Ovary (tissue), 9 donors: ENCODE results near the gene GRIK5. TPM values are rescaled to one million over a fixed set of nuclear protein-coding genes. Genes with fewer than 3 reads are reported as not detected.

Experiments
- DNase-seq, 5 donors: peaks; one replicate each; pipeline ENCODE4 v3.0.0-alpha.2; 2019 to 2020
- H3K27ac ChIP-seq, 2 donors: fragments of 200-600 bp; one replicate each; pipeline versions ENCODE4 v1.5.1 to v1.8.0; 2019 to 2022
- H3K27me3 ChIP-seq: fragments of 200-600 bp; one replicate; pipeline ENCODE4 v1.8.0; 2022
- H3K36me3 ChIP-seq: fragments of 200-600 bp; sonication (generic); one replicate; pipeline ENCODE4 v1.5.1; 2019
- H3K4me1 ChIP-seq: one replicate; pipeline ENCODE4 v1.8.1; 2013; ENCODE audit warnings: mild to moderate bottlenecking, moderate library complexity; ENCODE audit not compliant: insufficient read depth
- H3K4me3 ChIP-seq: fragments of 200-600 bp; sonication (generic); one replicate; pipeline ENCODE4 v1.5.1; 2017
- H3K9me3 ChIP-seq, 2 donors: fragments of 200-600 bp in 1 of 2; sonication (generic) in 1 of 2; one replicate each; pipeline versions ENCODE4 v1.5.1 to v1.8.1; 2013 to 2019; ENCODE audit warnings: mild to moderate bottlenecking in 1 of 2, moderate library complexity in 1 of 2
- EP300 ChIP-seq: sonication (generic); formaldehyde crosslinking; IDR thresholded peaks from one replicate; pipeline ENCODE4 v1.6.1; 2017; ENCODE audit warnings: antibody characterized with exemption
- POLR2A ChIP-seq: fragments of 450-650 bp; IDR thresholded peaks from one replicate; pipeline ENCODE4 v1.6.1; 2017; ENCODE audit warnings: antibody characterized with exemption, mild to moderate bottlenecking, moderate library complexity
- WGBS, 3 donors: extraction: QIAGEN DNeasy Blood & Tissue Kit in 1 of 3; methylation state at CpG; one replicate each; pipeline versions ENCODE4 v1.1.5 to v1.1.7; 2013 to 2017; 5-methylcytosine and 5-hydroxymethylcytosine counted together
- intact Hi-C, 4 donors: fragments of 100-400 bp; cut with DNase I; formaldehyde crosslinking; loops; one replicate each; pipeline versions ENCODE4 v1.11.0 to v1.15.1; 2022 to 2023
- polyA plus RNA-seq, 2 donors: library from polyadenylated mRNA; stranded (reverse); fragments of 200-250 nt in 1 of 2; fragments of 350-450 nt in 1 of 2; fragmentation: Illumina TruSeq in 1 of 2; extraction: RNeasy Lipid Tissue Mini Kit (QIAGEN cat#74804) in 1 of 2; gene quantifications; one replicate each; pipeline ENCODE4 v1.2.3, GENCODE V29; 2013 to 2014
- total RNA-seq, 7 donors: library from RNA; depleted of rRNA in 2 of 7; stranded (reverse); fragments of >200 nt in 2 of 7; fragmentation: NEBNext Ultra II Directional in 3 of 7; extraction: Animal tissue kit (Norgen Biotek cat#: 25700) in 3 of 7; gene quantifications; one replicate each; pipeline versions ENCODE4 v1.1.0 to v1.2.4, GENCODE V29; 2016 to 2023
- TF ChIP-seq, protein P1 (sequence below), 3 donors: fragments of 450-650 bp in 2 of 3; fragments of 200-600 bp in 1 of 3; IDR thresholded peaks; one replicate each; pipeline versions ENCODE4 v1.5.1 to v1.8.0; 2016 to 2022; ENCODE audit warnings: antibody characterized with exemption in 3 of 3, mild to moderate bottlenecking in 1 of 3
- donor health status: DM: no; HTN: no; CAD: no; lungs with moderate emphysema.
- donor health status: DM: no; HTN: no; CAD: no.
- donor health status: Bipolar disorder and iron deficiency.
- donor health status: DM: yes; HTN: yes; CAD: no.
- donor health status: DM: no; HTN: no; CAD: no.
- donor health status: DM: yes; HTN: yes; CAD: no.

GRIK5 gene
- total and polyA plus RNA-seq, 9 donors: 1.7 to 16.3 (median 3.7) TPM

GRCh38 chr19:42097461-42097860, 27.5 kb upstream of the GRIK5 start:
- Histone ChIP-seq H3K4me1 (no peaks in the 10 kb centered on the region), H3K27ac (no peak overlapping the region), H3K9me3 (no peaks in the 10 kb centered on the region), H3K27me3 (no peaks in the 10 kb centered on the region), H3K36me3 (no peaks in the 10 kb centered on the region), H3K4me3 (no peak overlapping the region)
- DNase-seq: no peak
- intact Hi-C loops: no loop called here
- WGBS, 3 donors: 75 to 87% (median 83%) methylated on average over 5 of the region's 5 CpGs
- TF ChIP-seq EP300 (no peak), POLR2A (no peak)
- TF ChIP-seq, protein P1, sequence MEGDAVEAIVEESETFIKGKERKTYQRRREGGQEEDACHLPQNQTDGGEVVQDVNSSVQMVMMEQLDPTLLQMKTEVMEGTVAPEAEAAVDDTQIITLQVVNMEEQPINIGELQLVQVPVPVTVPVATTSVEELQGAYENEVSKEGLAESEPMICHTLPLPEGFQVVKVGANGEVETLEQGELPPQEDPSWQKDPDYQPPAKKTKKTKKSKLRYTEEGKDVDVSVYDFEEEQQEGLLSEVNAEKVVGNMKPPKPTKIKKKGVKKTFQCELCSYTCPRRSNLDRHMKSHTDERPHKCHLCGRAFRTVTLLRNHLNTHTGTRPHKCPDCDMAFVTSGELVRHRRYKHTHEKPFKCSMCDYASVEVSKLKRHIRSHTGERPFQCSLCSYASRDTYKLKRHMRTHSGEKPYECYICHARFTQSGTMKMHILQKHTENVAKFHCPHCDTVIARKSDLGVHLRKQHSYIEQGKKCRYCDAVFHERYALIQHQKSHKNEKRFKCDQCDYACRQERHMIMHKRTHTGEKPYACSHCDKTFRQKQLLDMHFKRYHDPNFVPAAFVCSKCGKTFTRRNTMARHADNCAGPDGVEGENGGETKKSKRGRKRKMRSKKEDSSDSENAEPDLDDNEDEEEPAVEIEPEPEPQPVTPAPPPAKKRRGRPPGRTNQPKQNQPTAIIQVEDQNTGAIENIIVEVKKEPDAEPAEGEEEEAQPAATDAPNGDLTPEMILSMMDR (IDR thresholded peaks at IDR 0.05): no peak

DNA sequence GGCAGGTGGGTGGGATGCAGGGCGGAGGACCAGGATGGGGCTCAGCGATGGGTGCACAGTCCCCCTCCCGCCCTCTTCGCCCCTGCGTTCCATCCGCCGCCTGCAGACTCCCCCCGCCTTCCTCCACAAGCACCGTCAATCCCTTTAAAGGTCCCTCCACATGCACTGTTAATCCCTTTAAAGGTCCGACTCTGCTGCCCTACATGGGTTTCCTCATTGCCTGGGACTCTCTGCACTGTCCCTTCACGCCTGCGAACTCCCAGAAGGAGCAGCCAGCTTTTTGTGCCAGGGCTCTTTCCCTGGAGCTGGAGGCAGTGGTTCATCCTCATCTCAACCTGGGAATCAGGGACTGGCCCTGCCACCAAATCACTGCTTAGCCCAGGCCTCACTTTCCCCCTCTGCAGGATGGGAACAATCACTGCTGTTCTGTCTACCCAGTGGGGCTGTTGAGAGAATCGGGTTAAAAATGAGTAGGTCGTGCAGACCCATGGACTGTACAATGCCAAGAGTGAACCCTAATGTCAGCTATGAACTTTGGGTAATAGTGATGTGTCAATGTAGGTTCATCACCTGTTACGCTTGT, 26.3 kb upstream of the GRIK5 start:
- no peak for TF ChIP-seq EP300
- TF ChIP-seq, protein P1 (IDR thresholded peaks at IDR 0.05): no peak
- no peak for TF ChIP-seq POLR2A
- H3K27me3 ChIP-seq: no peaks in the 10 kb centered on the region
- 32 to 35% (median 34%) methylated on average over 15 of the region's 15 CpGs for WGBS, 3 donors
- intact Hi-C loops: no loop called here
- no peak overlapping the region for H3K27ac ChIP-seq
- no peaks in the 10 kb centered on the region for H3K36me3 ChIP-seq
- H3K4me3 ChIP-seq: no peak overlapping the region
- no peak for DNase-seq
- no peaks in the 10 kb centered on the region for H3K4me1 ChIP-seq
- H3K9me3 ChIP-seq: no peaks in the 10 kb centered on the region

GRCh38 chr19:42095814-42096230, 25.8 kb upstream of the GRIK5 start:
- TF ChIP-seq, protein P1 (IDR thresholded peaks at IDR 0.05): no peak
- TF ChIP-seq POLR2A (no peak), EP300 (no peak)
- Histone ChIP-seq H3K4me1 (no peaks in the 10 kb centered on the region), H3K36me3 (no peaks in the 10 kb centered on the region), H3K9me3 (no peaks in the 10 kb centered on the region), H3K27ac (no peak overlapping the region), H3K27me3 (no peaks in the 10 kb centered on the region), H3K4me3 (no peak overlapping the region)
- intact Hi-C loops: no loop called here
- 10 to 18% (median 14%) methylated on average over 16 to 28 of the region's 28 CpGs for WGBS, 3 donors
- no peak for DNase-seq

GRCh38 chr19:42095142-42095813, 25.3 kb upstream of the GRIK5 start:
- WGBS, 3 donors: 72 to 81% (median 80%) methylated on average over 35 to 36 of the region's 36 CpGs
- TF ChIP-seq POLR2A: no peak
- TF ChIP-seq, protein P1 (IDR thresholded peaks at IDR 0.05): no peak
- TF ChIP-seq EP300: no peak
- Histone ChIP-seq H3K27ac (no peak overlapping the region), H3K36me3 (no peaks in the 10 kb centered on the region), H3K9me3 (no peaks in the 10 kb centered on the region), H3K4me1 (no peaks in the 10 kb centered on the region), H3K27me3 (no peaks in the 10 kb centered on the region), H3K4me3 (no peak overlapping the region)
- DNase-seq: no peak
- intact Hi-C loops: no loop called here
